ENCODE data around the gene ASIC4. TPM values are rescaled to one million over a fixed set of nuclear protein-coding genes. Genes with fewer than 3 reads are reported as not detected.

The ASIC4 gene
- total and polyA plus RNA-seq, 12 donors, result 0.15 to 16.3 (median 1.1) TPM; not detected in 4

- H3K4me3 ChIP-seq, result no peak overlapping the region
- H3K9me3 ChIP-seq (replicated peaks in 1 of 3), result no peaks in the 10 kb centered on the region
- TF ChIP-seq POLR2A (IDR thresholded peaks at IDR 0.05), result no peak
- TF ChIP-seq, protein P1, sequence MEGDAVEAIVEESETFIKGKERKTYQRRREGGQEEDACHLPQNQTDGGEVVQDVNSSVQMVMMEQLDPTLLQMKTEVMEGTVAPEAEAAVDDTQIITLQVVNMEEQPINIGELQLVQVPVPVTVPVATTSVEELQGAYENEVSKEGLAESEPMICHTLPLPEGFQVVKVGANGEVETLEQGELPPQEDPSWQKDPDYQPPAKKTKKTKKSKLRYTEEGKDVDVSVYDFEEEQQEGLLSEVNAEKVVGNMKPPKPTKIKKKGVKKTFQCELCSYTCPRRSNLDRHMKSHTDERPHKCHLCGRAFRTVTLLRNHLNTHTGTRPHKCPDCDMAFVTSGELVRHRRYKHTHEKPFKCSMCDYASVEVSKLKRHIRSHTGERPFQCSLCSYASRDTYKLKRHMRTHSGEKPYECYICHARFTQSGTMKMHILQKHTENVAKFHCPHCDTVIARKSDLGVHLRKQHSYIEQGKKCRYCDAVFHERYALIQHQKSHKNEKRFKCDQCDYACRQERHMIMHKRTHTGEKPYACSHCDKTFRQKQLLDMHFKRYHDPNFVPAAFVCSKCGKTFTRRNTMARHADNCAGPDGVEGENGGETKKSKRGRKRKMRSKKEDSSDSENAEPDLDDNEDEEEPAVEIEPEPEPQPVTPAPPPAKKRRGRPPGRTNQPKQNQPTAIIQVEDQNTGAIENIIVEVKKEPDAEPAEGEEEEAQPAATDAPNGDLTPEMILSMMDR (IDR thresholded peaks at IDR 0.05), result no peak
- H3K27ac ChIP-seq, result no peak overlapping the region
- no peaks in the 10 kb centered on the region for H3K36me3 ChIP-seq (replicated peaks in 1 of 2)
- no peak for DNase-seq
- intact Hi-C loops (cut with DNase I), result loop anchor here in 1 of 2 donors (2.0 to 5.0 kb wide), 2 partner anchors 60 to 75 kb away; no protein-coding TSS in a partner anchor
- WGBS, 4 donors, result 38 to 89% (median 73%) methylated on average over 1 to 8 of the region's 8 CpGs
- H3K27me3 ChIP-seq, result peaks cover 17% of the 10 kb centered on the region
- H3K4me1 ChIP-seq (replicated peaks in 1 of 2), result no peaks in the 10 kb centered on the region
Measured at GRCh38 chr2:219532378-219532649, 18.0 kb downstream of the ASIC4 start.

DNA sequence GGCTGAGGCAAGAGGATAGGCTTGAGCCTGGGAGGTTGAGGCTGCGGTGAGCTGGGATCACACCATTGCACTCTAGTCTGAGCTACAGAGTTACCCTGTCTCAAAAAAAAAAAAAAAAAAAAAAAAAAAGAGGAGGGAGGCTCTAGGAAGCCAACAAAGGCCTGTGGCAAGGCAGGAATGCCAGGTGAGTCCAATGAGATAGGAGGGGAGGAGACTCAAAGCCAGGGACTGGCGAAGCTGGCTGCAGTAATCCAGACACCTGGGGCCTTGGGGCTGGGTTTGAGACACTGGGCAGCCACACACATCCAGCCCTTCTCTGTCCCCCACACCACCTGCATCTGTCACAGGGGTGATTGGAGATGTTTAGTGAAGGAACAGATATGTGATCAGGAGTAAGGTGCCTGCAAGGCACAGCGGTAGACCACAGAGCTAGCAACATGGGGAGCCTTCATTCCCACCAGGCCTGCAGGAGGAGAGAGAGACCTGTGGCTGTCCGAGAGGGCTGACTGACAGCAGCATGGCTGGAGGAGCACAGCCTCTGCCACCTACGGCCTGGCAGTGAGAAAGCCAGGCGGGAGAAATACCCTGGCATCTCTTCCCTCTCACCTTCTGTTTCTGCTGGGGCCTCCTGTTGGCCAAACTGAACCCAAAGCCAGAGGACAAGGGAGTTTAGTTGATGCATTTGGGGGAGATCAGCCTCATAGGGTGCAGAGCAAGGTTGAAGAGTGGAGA lies 19.8 kb downstream of the ASIC4 start:
- intact Hi-C loops (cut with DNase I), result loop anchor here in 1 of 2 donors (2.0 to 5.0 kb wide), 2 partner anchors 61 to 77 kb away; no protein-coding TSS in a partner anchor
- no peaks in the 10 kb centered on the region for H3K4me1 ChIP-seq (replicated peaks in 1 of 2)
- WGBS, 4 donors, result 84 to 96% (median 91%) methylated on average over 6 of the region's 6 CpGs
- TF ChIP-seq, protein P1 (IDR thresholded peaks at IDR 0.05), result no peak
- no peak for TF ChIP-seq POLR2A (IDR thresholded peaks at IDR 0.05)
- H3K9me3 ChIP-seq (replicated peaks in 1 of 3), result no peaks in the 10 kb centered on the region
- H3K27me3 ChIP-seq, result peaks cover 3% of the 10 kb centered on the region
- no peak overlapping the region for H3K4me3 ChIP-seq
- DNase-seq, result no peak
- H3K36me3 ChIP-seq (replicated peaks in 1 of 2), result peaks cover 0 to 4% of the 10 kb centered on the region in 2 donors
- H3K27ac ChIP-seq, result no peak overlapping the region

DNA sequence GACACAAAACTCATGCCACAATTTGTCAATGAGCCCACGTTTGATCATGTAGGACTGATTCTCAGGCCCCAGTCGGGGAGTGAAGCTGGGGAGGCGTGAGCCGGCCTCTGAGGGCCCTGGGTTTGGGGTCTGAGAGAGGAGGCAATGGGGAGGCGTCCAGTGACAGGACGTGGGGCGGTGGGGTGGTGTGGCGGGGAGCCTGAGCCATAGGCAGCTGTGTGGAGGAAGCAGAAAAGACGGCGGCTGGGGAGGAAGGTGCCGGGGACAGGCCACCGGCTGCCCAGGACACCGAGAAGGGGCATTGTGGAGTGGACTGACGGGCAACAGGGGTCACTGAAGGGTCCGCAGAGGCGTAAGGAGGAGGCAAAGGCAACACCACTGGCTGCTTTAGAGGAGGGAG lies 22.1 kb downstream of the ASIC4 start:
- 75 to 83% (median 77%) methylated on average over 15 to 16 of the region's 16 CpGs for WGBS, 4 donors
- Histone ChIP-seq H3K4me3 (no peak overlapping the region), H3K27me3 (no peaks in the 10 kb centered on the region), H3K9me3 (replicated peaks in 1 of 3) (no peaks in the 10 kb centered on the region), H3K27ac (no peak overlapping the region), H3K4me1 (replicated peaks in 1 of 2) (peaks cover 0 to 2% of the 10 kb centered on the region in 2 donors), H3K36me3 (replicated peaks in 1 of 2) (peaks cover 0 to 25% of the 10 kb centered on the region in 2 donors)
- no peak for DNase-seq
- TF ChIP-seq, protein P1 (IDR thresholded peaks at IDR 0.05), result no peak
- TF ChIP-seq POLR2A (IDR thresholded peaks at IDR 0.05), result no peak
- intact Hi-C loops (cut with DNase I), result loop anchor here in 1 of 2 donors (5.0 kb wide), 1 partner anchor 74 kb away; no protein-coding TSS in a partner anchor

- TF ChIP-seq, protein P1 (IDR thresholded peaks at IDR 0.05), result no peak
- no peak for TF ChIP-seq POLR2A (IDR thresholded peaks at IDR 0.05)
- intact Hi-C loops (cut with DNase I), result loop anchor here in 1 of 2 donors (5.0 kb wide), 1 partner anchor 75 kb away; no protein-coding TSS in a partner anchor
- Histone ChIP-seq H3K27ac (no peak overlapping the region), H3K27me3 (no peaks in the 10 kb centered on the region), H3K9me3 (replicated peaks in 1 of 3) (no peaks in the 10 kb centered on the region), H3K4me3 (no peak overlapping the region), H3K4me1 (replicated peaks in 1 of 2) (peaks cover 0 to 7% of the 10 kb centered on the region in 2 donors), H3K36me3 (replicated peaks in 1 of 2) (peaks cover 0 to 25% of the 10 kb centered on the region in 2 donors)
- DNase-seq, result no peak
- 49 to 67% (median 56%) methylated on average over 6 to 9 of the region's 9 CpGs; no CpG with 5 or more reads in 1 of the 4 donors for WGBS, 4 donors
Measured at GRCh38 chr2:219536967-219537366, 22.7 kb downstream of the ASIC4 start.

Measured in adrenal gland (tissue), 12 donors.